CD14-positive monocyte (primary cell): ENCODE data around the gene APBA2. TPM values are rescaled to one million over a fixed set of nuclear protein-coding genes. Genes with fewer than 3 reads are reported as not detected.
"Not testable (repeated sequence)": the region's sequence is repeated elsewhere in the genome, so short reads cannot be mapped to it uniquely, and the experiment has no call there.

Experiments used
- DNase-seq, 3 donors: peaks; one replicate each; pipeline ENCODE4 v3.0.0-alpha.2; 2011 to 2022
- H2AFZ ChIP-seq: 2 replicates; pipeline ENCODE4 v1.6.0; 2012; ENCODE audit warnings: mild to moderate bottlenecking, low read depth, low read length, inconsistent platforms; ENCODE audit not compliant: insufficient read depth, poor library complexity, severe bottlenecking
- H3K27ac ChIP-seq, 2 donors: 1 replicate in 1 of 2; 2 replicates in 1 of 2; pipeline ENCODE4 v1.5.1; 2012 to 2013; ENCODE audit warnings: low read length in 2 of 2, control low read depth in 1 of 2, inconsistent platforms in 1 of 2, low read depth in 1 of 2, mild to moderate bottlenecking in 1 of 2
- H3K27me3 ChIP-seq, 2 donors: one replicate each; pipeline versions ENCODE4 v1.6.0 to v1.6.1; 2011 to 2013; ENCODE audit warnings: low read length in 2 of 2; ENCODE audit not compliant: control insufficient read depth in 2 of 2, insufficient read depth in 2 of 2
- H3K36me3 ChIP-seq, 2 donors: replicated peaks in 1 of 2; 1 replicate in 1 of 2; 2 replicates in 1 of 2; pipeline versions ENCODE4 v1.5.1 to v1.6.1; 2012 to 2013; ENCODE audit warnings: low read length in 2 of 2, control low read depth in 1 of 2, inconsistent platforms in 1 of 2, mild to moderate bottlenecking in 1 of 2; ENCODE audit not compliant: insufficient read depth in 2 of 2, control insufficient read depth in 1 of 2
- H3K4me1 ChIP-seq, 2 donors: 1 replicate in 1 of 2; 2 replicates in 1 of 2; pipeline versions ENCODE4 v1.5.1 to v1.6.1; 2012 to 2013; ENCODE audit warnings: low read length in 2 of 2, control low read depth in 1 of 2, inconsistent platforms in 1 of 2, mild to moderate bottlenecking in 1 of 2, moderate library complexity in 1 of 2; ENCODE audit not compliant: insufficient read depth in 2 of 2, control insufficient read depth in 1 of 2
- H3K4me2 ChIP-seq: replicated peaks from 2 replicates; pipeline ENCODE3; 2012; ENCODE audit warnings: low read length, moderate library complexity, mild to moderate bottlenecking; ENCODE audit not compliant: poor library complexity, severe bottlenecking; ENCODE audit errors: extremely low read depth
- H3K4me3 ChIP-seq, 3 experiments: fragments of 200-600 bp in 1 of 3; sonication (generic) in 1 of 3; replicated peaks in 1 of 3; 1 replicate in 2 of 3; 2 replicates in 1 of 3; pipeline ENCODE4 v1.5.1; 2011 to 2013; ENCODE audit warnings: low read length in 3 of 3, mild to moderate bottlenecking in 3 of 3, control low read depth in 2 of 3, low read depth in 2 of 3, inconsistent platforms in 1 of 3, moderate library complexity in 1 of 3
- H3K79me2 ChIP-seq: 2 replicates; pipeline ENCODE4 v1.6.0; 2012; ENCODE audit warnings: mild to moderate bottlenecking, control low read depth, inconsistent platforms, low read length, moderate library complexity; ENCODE audit not compliant: insufficient read depth
- H3K9ac ChIP-seq: 2 replicates; pipeline ENCODE4 v1.6.0; 2017; ENCODE audit warnings: low read length, mild to moderate bottlenecking; ENCODE audit not compliant: insufficient read depth, poor library complexity, severe bottlenecking
- H3K9me3 ChIP-seq, 2 donors: replicated peaks in 1 of 2; 1 replicate in 1 of 2; 2 replicates in 1 of 2; pipeline versions ENCODE4 v1.5.1 to v1.6.1; 2012 to 2013; ENCODE audit warnings: low read length in 2 of 2, control low read depth in 1 of 2; ENCODE audit not compliant: control insufficient read depth in 1 of 2, insufficient read depth in 1 of 2
- H4K20me1 ChIP-seq: 2 replicates; pipeline ENCODE4 v1.6.0; 2012; ENCODE audit warnings: mild to moderate bottlenecking, low read length, control low read depth, moderate library complexity; ENCODE audit not compliant: insufficient read depth
- H3K27ac Mint-ChIP-seq, 7 donors: one replicate each; pipeline ENCODE4 v1.8.0; 2020; ENCODE audit warnings: mild to moderate bottlenecking in 7 of 7, mixed read lengths in 7 of 7, moderate library complexity in 6 of 7, inconsistent platforms in 2 of 7
- H3K27me3 Mint-ChIP-seq, 3 donors: one replicate each; pipeline ENCODE4 v1.8.0; 2021 to 2022; ENCODE audit warnings: low read depth in 3 of 3, mild to moderate bottlenecking in 3 of 3, mixed read lengths in 3 of 3, moderate library complexity in 3 of 3, inconsistent platforms in 1 of 3
- H3K36me3 Mint-ChIP-seq, 2 donors: one replicate each; pipeline ENCODE4 v1.8.0; 2020; ENCODE audit warnings: mixed read lengths in 2 of 2, inconsistent platforms in 1 of 2, mild to moderate bottlenecking in 1 of 2
- H3K4me1 Mint-ChIP-seq: one replicate; pipeline ENCODE4 v1.8.0; 2020; ENCODE audit warnings: mild to moderate bottlenecking, mixed read lengths
- H3K4me3 Mint-ChIP-seq, 2 donors: one replicate each; pipeline ENCODE4 v1.8.0; 2020; ENCODE audit warnings: mild to moderate bottlenecking in 2 of 2, mixed read lengths in 2 of 2, moderate library complexity in 1 of 2
- H3K9me3 Mint-ChIP-seq, 7 donors: one replicate each; pipeline ENCODE4 v1.8.0; 2020 to 2022; ENCODE audit warnings: mixed read lengths in 7 of 7, mild to moderate bottlenecking in 6 of 7, moderate library complexity in 6 of 7, inconsistent platforms in 2 of 7
- CTCF ChIP-seq: fragments of 200-600 bp; IDR thresholded peaks from one replicate; pipeline ENCODE4 v1.8.0; 2022; ENCODE audit warnings: antibody characterized with exemption, mild to moderate bottlenecking
- WGBS: methylation state at CpG from one replicate; pipeline ENCODE4 v1.1.5; 2013; ENCODE audit warnings: missing lambda C conversion rate; ENCODE audit not compliant: insufficient coverage; 5-methylcytosine and 5-hydroxymethylcytosine counted together
- intact Hi-C, 2 donors: fragments of 100-400 bp; cut with micrococcal nuclease; formaldehyde crosslinking; loops; one replicate each; pipeline versions ENCODE4 v1.15.0 to v1.15.1; 2023
- polyA plus RNA-seq, 3 donors: library from polyadenylated mRNA; depleted of rRNA in 1 of 3; unstranded in 2 of 3; stranded (reverse) in 1 of 3; fragments of 300-500 nt in 2 of 3; fragments of >200 nt in 1 of 3; fragmentation: Illumina TruSeq in 2 of 3; gene quantifications; 1 replicate in 2 of 3; 2 replicates in 1 of 3; pipeline ENCODE4 v1.2.3, GENCODE V29; 2012 to 2021

APBA2 gene
- polyA plus RNA-seq, 3 donors, result 0.30 TPM; not detected in 2

GRCh38 chr15:29102173-29102794, 216.5 kb downstream of the APBA2 start:
- H3K36me3 Mint-ChIP-seq, H3K27ac ChIP-seq, H4K20me1 ChIP-seq, H3K9ac ChIP-seq, H2AFZ ChIP-seq, H3K4me2 ChIP-seq, H3K4me1 ChIP-seq, H3K27me3 Mint-ChIP-seq, H3K36me3 ChIP-seq, H3K27me3 ChIP-seq, H3K9me3 Mint-ChIP-seq, H3K4me1 Mint-ChIP-seq, intact Hi-C loops, H3K9me3 ChIP-seq, H3K4me3 Mint-ChIP-seq, H3K27ac Mint-ChIP-seq, H3K79me2 ChIP-seq, H3K4me3 ChIP-seq: not testable (repeated sequence)
- WGBS, result 57% methylated on average over 7 of the region's 10 CpGs
- peak; percentile 86 for TF ChIP-seq CTCF
- DNase-seq, result peak in 2 of 3 donors; percentile 5 to 29

- H3K4me3 Mint-ChIP-seq, result peak overlapping the region in 1 of 2 donors; percentile 42
- intact Hi-C loops, result no loop called here
- H3K36me3 ChIP-seq, result no peaks in the 10 kb centered on the region
- H3K4me1 Mint-ChIP-seq, result peaks cover 1% of the 10 kb centered on the region
- 32% methylated on average over 35 of the region's 51 CpGs for WGBS
- H3K4me2 ChIP-seq, result peak overlapping the region; percentile 39
- H3K4me1 ChIP-seq, result peaks cover 3 to 6% of the 10 kb centered on the region in 2 donors
- no peak for TF ChIP-seq CTCF
- peak overlapping the region; percentile 46 for H2AFZ ChIP-seq
- peaks cover 0 to 2% (median 0%) of the 10 kb centered on the region in 7 donors for H3K9me3 Mint-ChIP-seq
- no peak overlapping the region for H3K27ac ChIP-seq
- H3K9me3 ChIP-seq, result no peaks in the 10 kb centered on the region
- no peaks in the 10 kb centered on the region for H3K36me3 Mint-ChIP-seq
- no peaks in the 10 kb centered on the region for H4K20me1 ChIP-seq
- no peak for DNase-seq
- H3K79me2 ChIP-seq, result no peaks in the 10 kb centered on the region
- H3K9ac ChIP-seq, result no peak overlapping the region
- no peak overlapping the region for H3K27ac Mint-ChIP-seq
- H3K4me3 ChIP-seq, result no peak overlapping the region
- no peaks in the 10 kb centered on the region for H3K27me3 ChIP-seq
- peaks cover 7 to 10% (median 7%) of the 10 kb centered on the region in 3 donors for H3K27me3 Mint-ChIP-seq
Measured at GRCh38 chr15:29102911-29103823, 217.4 kb downstream of the APBA2 start.
